IMR-90 (cell line): ENCODE data around the gene HOXC10.

Source experiments
- CTCF ChIP-seq: conservative IDR thresholded peaks from 2 replicates; pipeline ENCODE4 v1.5.1; 2012; ENCODE audit warnings: mild to moderate bottlenecking, low read depth, low read length, improper control_type of control experiment
- POLR2A ChIP-seq: IDR thresholded peaks from 2 replicates; pipeline ENCODE4 v1.6.1; 2012; ENCODE audit warnings: mild to moderate bottlenecking, low read depth, low read length

- no peak for TF ChIP-seq POLR2A
- TF ChIP-seq CTCF = no peak
Observed at GRCh38 chr12:54033106-54033979, 48.4 kb downstream of the HOXC10 start.
